A549 (cell line): Measurements from ENCODE around the gene EIF3M. TPM values are rescaled to one million over a fixed set of nuclear protein-coding genes. Genes with fewer than 3 reads are reported as not detected.
"Not testable (repeated sequence)": the region's sequence is repeated elsewhere in the genome, so short reads cannot be mapped to it uniquely, and the experiment has no call there.

Experiments used
- ATAC-seq, 2 experiments: fragments of 200-7000 bp in 1 of 2; fragments of >200 bp in 1 of 2; cut with Nextera tagmentation in 1 of 2; cut with Tn5 transposase in 1 of 2; 3 replicates each; pipeline versions ENCODE4 v1.8.0 to v1.9.1; 2018 to 2020; ENCODE audit warnings: mild to moderate bottlenecking in 1 of 2, moderate library complexity in 1 of 2
- CTCF ChIA-PET: fragments of 300-600 bp; sonication (Branson Sonifier 250); formaldehyde crosslinking; extraction: SDS; loops from one replicate; lab custom pipeline; 2021; ENCODE audit warnings: antibody characterized with exemption, inconsistent platforms; lab: Yijun Ruan, JAX
- POLR2A ChIA-PET: fragments of 350-600 bp; formaldehyde crosslinking; extraction: SDS; loops from one replicate; lab custom pipeline; 2021; ENCODE audit warnings: antibody characterized with exemption, inconsistent platforms; lab: Yijun Ruan, JAX
- DNase-seq, 2 experiments: peaks; one replicate each; pipeline versions ENCODE4 v3.0.0 to v3.0.0-alpha.2; 2011 to 2016; ENCODE audit warnings: low read depth in 1 of 2, low spot score in 1 of 2
- FAIRE-seq: peaks from 2 replicates; lab custom pipeline; 2011; peaks lifted over from hg19 to GRCh38; lab: Jason Lieb, UNC
- H3K27ac ChIP-seq, 2 experiments: fragments of >200 bp; sonication (Bioruptor Twin); formaldehyde crosslinking; 3 replicates each; pipeline ENCODE4 v1.5.1; 2016 to 2017
- H3K4me1 ChIP-seq: fragments of >200 bp; sonication (Bioruptor Twin); formaldehyde crosslinking; 3 replicates; pipeline ENCODE4 v1.6.1; 2016
- H3K4me2 ChIP-seq: fragments of >200 bp; sonication (Bioruptor Twin); formaldehyde crosslinking; 3 replicates; pipeline ENCODE4 v1.6.1; 2016
- H3K4me3 ChIP-seq: fragments of >200 bp; sonication (Bioruptor Twin); formaldehyde crosslinking; 3 replicates; pipeline ENCODE4 v1.5.1; 2016
- H3K9me3 ChIP-seq: fragments of >200 bp; sonication (Bioruptor Twin); formaldehyde crosslinking; 3 replicates; pipeline ENCODE4 v1.6.1; 2016
- BCL3 ChIP-seq: fragments of >200 bp; sonication (Bioruptor Twin); formaldehyde crosslinking; IDR thresholded peaks from 3 replicates; pipeline ENCODE4 v1.6.1; 2016
- CBX8 ChIP-seq: fragments of 200-600 bp; sonication (generic); IDR thresholded peaks from 2 replicates; pipeline ENCODE4 v1.6.1; 2016
- CHD4 ChIP-seq: fragments of 200-600 bp; sonication (generic); IDR thresholded peaks from 2 replicates; pipeline ENCODE4 v1.6.1; 2016; ENCODE audit warnings: antibody characterized with exemption, mild to moderate bottlenecking, borderline replicate concordance
- EHF ChIP-seq: fragments of 250-450 bp; sonication (Bioruptor Pico); IDR thresholded peaks from 2 replicates; pipeline ENCODE4 v1.5.0; 2020; ENCODE audit warnings: mild to moderate bottlenecking
- EP300 ChIP-seq, 2 experiments: fragments of >200 bp; sonication (Bioruptor Twin); formaldehyde crosslinking; IDR thresholded peaks; 2 replicates in 1 of 2; 3 replicates in 1 of 2; pipeline ENCODE4 v1.6.1; 2016 to 2017
- FOXS1 ChIP-seq: fragments of 250-450 bp; sonication (Bioruptor Pico); IDR thresholded peaks from 2 replicates; pipeline ENCODE4 v1.5.0; 2020; ENCODE audit warnings: mild to moderate bottlenecking, moderate library complexity
- GATA3 ChIP-seq: IDR thresholded peaks from 2 replicates; pipeline ENCODE4 v1.6.1; 2012; ENCODE audit warnings: borderline replicate concordance
- HEYL ChIP-seq: fragments of 250-450 bp; sonication (Bioruptor Pico); IDR thresholded peaks from 2 replicates; pipeline ENCODE4 v1.8.0; 2021; ENCODE audit warnings: mild to moderate bottlenecking, moderate library complexity
- HOXB5 ChIP-seq: fragments of 250-450 bp; sonication (Bioruptor Pico); IDR thresholded peaks from 2 replicates; pipeline ENCODE4 v1.5.0; 2020; ENCODE audit warnings: mild to moderate bottlenecking, moderate library complexity
- JUN ChIP-seq, 2 experiments: fragments of >200 bp; sonication (Bioruptor Twin); formaldehyde crosslinking; IDR thresholded peaks; 2 replicates in 1 of 2; 3 replicates in 1 of 2; pipeline ENCODE4 v1.6.1; 2016 to 2017
- JUNB ChIP-seq: fragments of >200 bp; sonication (Bioruptor Twin); formaldehyde crosslinking; IDR thresholded peaks from 2 replicates; pipeline ENCODE4 v1.6.1; 2016
- KDM1A ChIP-seq: fragments of 200-600 bp; sonication (generic); IDR thresholded peaks from 2 replicates; pipeline ENCODE4 v1.6.1; 2016; ENCODE audit warnings: low read depth, mild to moderate bottlenecking
- KDM5A ChIP-seq: fragments of 200-600 bp; sonication (generic); IDR thresholded peaks from 2 replicates; pipeline ENCODE4 v1.6.1; 2016; ENCODE audit warnings: antibody characterized with exemption, mild to moderate bottlenecking
- MAX ChIP-seq: IDR thresholded peaks from 2 replicates; pipeline ENCODE4 v1.6.1; 2012
- MAZ ChIP-seq: fragments of 150-350 bp; IDR thresholded peaks from 2 replicates; pipeline ENCODE4 v1.6.1; 2014; ENCODE audit warnings: antibody characterized with exemption, low read depth, low read length, borderline replicate concordance
- PHF8 ChIP-seq: fragments of 200-600 bp; sonication (generic); IDR thresholded peaks from 2 replicates; pipeline ENCODE4 v1.6.1; 2016; ENCODE audit warnings: low read depth, mild to moderate bottlenecking, antibody characterized with exemption, moderate library complexity, borderline replicate concordance
- POLR2A ChIP-seq: IDR thresholded peaks from 2 replicates; pipeline ENCODE4 v1.6.1; 2012; ENCODE audit warnings: mild to moderate bottlenecking, low read length
- RAD21 ChIP-seq, 2 experiments: fragments of >200 bp in 1 of 2; sonication (Bioruptor Twin) in 1 of 2; formaldehyde crosslinking in 1 of 2; IDR thresholded peaks in 1 of 2; conservative IDR thresholded peaks in 1 of 2; 2 replicates in 1 of 2; 3 replicates in 1 of 2; pipeline ENCODE4 v1.6.1; 2012 to 2018; ENCODE audit warnings: inconsistent platforms in 1 of 2
- RARB ChIP-seq: fragments of 250-450 bp; sonication (Bioruptor Pico); IDR thresholded peaks from 2 replicates; pipeline ENCODE4 v1.8.0; 2021; ENCODE audit warnings: mild to moderate bottlenecking, moderate library complexity
- RCOR1 ChIP-seq: fragments of 150-350 bp; IDR thresholded peaks from 2 replicates; pipeline ENCODE4 v1.6.1; 2014; ENCODE audit warnings: antibody characterized with exemption, low read length, low read depth
- REST ChIP-seq: fragments of 200-600 bp; sonication (generic); IDR thresholded peaks from 2 replicates; pipeline ENCODE4 v1.6.1; 2016; ENCODE audit warnings: antibody characterized with exemption, mild to moderate bottlenecking, moderate library complexity
- SREBF2 ChIP-seq: fragments of 450-650 bp; IDR thresholded peaks from 2 replicates; pipeline ENCODE4 v1.6.1; 2014; ENCODE audit warnings: mild to moderate bottlenecking, moderate library complexity
- ZSCAN20 ChIP-seq: fragments of 250-450 bp; sonication (Bioruptor Pico); IDR thresholded peaks from 2 replicates; pipeline ENCODE4 v1.8.0; 2022; ENCODE audit warnings: mild to moderate bottlenecking, moderate library complexity
- WGBS: methylation state at CpG from one replicate; pipeline ENCODE4 v1.1.6; 2017; ENCODE audit errors: missing lambda C conversion rate; 5-methylcytosine and 5-hydroxymethylcytosine counted together
- polyA plus RNA-seq, 4 experiments: library from polyadenylated mRNA; depleted of rRNA in 3 of 4; stranded (reverse); fragments of >200 nt; fragmentation: RNase III in 1 of 4; extraction: RNeasy Plus Mini Kit Qiagen cat#74134 plus additional on column Dnase treatment in 1 of 4; gene quantifications; 2 replicates in 3 of 4; 3 replicates in 1 of 4; pipeline ENCODE4 v1.2.3, GENCODE V29; 2011 to 2017
- TF ChIP-seq, protein P1 (sequence below): fragments of >200 bp; sonication (Bioruptor Twin); formaldehyde crosslinking; IDR thresholded peaks from 2 replicates; pipeline ENCODE4 v1.6.1; 2016
- TF ChIP-seq, protein P2 (sequence below): fragments of 150-350 bp; IDR thresholded peaks from 2 replicates; pipeline ENCODE4 v1.6.1; 2014; ENCODE audit warnings: low read depth, mild to moderate bottlenecking, low read length

The EIF3M gene
- polyA plus RNA-seq, 2 of the 4 experiments (the other 2 are of a cell fraction) = 436 to 890 TPM

DNA sequence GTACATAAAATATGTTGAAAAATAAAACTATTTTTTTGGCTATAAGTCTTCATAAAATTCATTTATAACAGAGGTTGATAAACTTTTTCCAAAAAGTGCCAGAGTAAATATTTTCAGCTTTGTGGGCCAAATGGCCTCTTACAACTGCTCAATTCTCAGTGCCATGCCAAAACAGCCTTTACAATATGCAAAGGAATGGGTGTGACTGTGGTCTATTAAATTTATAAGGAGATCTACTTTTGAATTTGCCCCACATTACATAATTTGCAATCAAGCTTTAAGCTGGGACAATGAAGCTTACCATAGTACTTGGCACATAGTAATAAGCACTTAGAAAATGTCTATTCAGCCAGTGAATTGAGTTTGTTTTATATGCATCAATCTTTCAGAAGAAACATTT lies 22.6 kb downstream of the EIF3M start:
- FAIRE-seq (no peak), ATAC-seq (no peak), DNase-seq (no peak)
- CTCF ChIA-PET = interaction anchor here (0.9 to 2.4 kb wide), 3 partner anchors 9 to 283 kb away, joined by 3 to 6 read pairs (median 3); no protein-coding TSS in a partner anchor
- POLR2A ChIA-PET = interaction anchor here (0.7 kb wide), 1 partner anchor 1345 kb away, joined by 3 read pairs; no protein-coding TSS in a partner anchor
- TF ChIP-seq MAZ (no peak), MAX (no peak), JUN (IDR thresholded peaks at IDR 0.05) (no peak), RARB (no peak), GATA3 (no peak), POLR2A (no peak), PHF8 (no peak), BCL3 (no peak), SREBF2 (no peak), CBX8 (no peak), EP300 (IDR thresholded peaks at IDR 0.05) (no peak), KDM1A (no peak), HOXB5 (CRISPR knock-in tag) (no peak), ZSCAN20 (CRISPR knock-in tag) (no peak), JUNB (no peak), EHF (no peak), RAD21 (conservative IDR thresholded peaks at IDR 0.05 in 1 of 2, IDR thresholded peaks at IDR 0.05 in 1 of 2) (no peak)
- TF ChIP-seq, protein P1, sequence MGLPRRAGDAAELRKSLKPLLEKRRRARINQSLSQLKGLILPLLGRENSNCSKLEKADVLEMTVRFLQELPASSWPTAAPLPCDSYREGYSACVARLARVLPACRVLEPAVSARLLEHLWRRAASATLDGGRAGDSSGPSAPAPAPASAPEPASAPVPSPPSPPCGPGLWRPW = no peak
- TF ChIP-seq, protein P2, sequence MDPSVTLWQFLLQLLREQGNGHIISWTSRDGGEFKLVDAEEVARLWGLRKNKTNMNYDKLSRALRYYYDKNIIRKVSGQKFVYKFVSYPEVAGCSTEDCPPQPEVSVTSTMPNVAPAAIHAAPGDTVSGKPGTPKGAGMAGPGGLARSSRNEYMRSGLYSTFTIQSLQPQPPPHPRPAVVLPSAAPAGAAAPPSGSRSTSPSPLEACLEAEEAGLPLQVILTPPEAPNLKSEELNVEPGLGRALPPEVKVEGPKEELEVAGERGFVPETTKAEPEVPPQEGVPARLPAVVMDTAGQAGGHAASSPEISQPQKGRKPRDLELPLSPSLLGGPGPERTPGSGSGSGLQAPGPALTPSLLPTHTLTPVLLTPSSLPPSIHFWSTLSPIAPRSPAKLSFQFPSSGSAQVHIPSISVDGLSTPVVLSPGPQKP = no peak
- Histone ChIP-seq H3K4me1 (no peaks in the 10 kb centered on the region), H3K4me2 (no peak overlapping the region), H3K4me3 (no peak overlapping the region), H3K9me3 (0 out of 3 replicates have a peak, but pooled peaks cover 3% of the 10 kb centered on the region), H3K27ac (no peak overlapping the region)

DNA sequence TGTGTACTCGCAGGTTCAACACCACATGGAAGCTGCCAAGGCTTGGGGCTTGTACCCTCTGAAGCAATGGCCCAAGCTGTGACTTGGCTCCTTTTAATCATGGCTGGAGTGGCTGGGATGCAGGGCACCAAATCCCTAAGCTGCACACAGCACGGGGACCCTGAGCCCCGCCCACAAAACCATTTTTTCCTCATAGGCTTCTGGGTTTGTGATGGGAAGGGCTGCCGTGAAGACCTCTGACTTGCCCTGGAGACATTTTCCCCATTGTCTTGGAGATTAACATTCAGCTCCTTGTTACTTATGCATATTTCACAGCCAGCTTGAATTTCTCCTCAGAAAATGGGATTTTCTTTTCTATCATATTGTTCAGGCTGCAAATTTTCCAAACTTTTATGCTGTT lies 25.2 kb downstream of the EIF3M start:
- H3K4me2 ChIP-seq, H3K4me3 ChIP-seq, H3K27ac ChIP-seq, DNase-seq, H3K4me1 ChIP-seq, FAIRE-seq, H3K9me3 ChIP-seq, POLR2A ChIA-PET, CTCF ChIA-PET: not testable (repeated sequence)
- peak in 1 of 2 experiments; percentile 23; a peak in 1 of 6 replicates for ATAC-seq
- 98% methylated on average over 4 of the region's 4 CpGs for WGBS

- 94% methylated on average over 3 of the region's 3 CpGs for WGBS
- no peak overlapping the region for H3K4me3 ChIP-seq
- H3K4me1 ChIP-seq = no peaks in the 10 kb centered on the region
- H3K27ac ChIP-seq = no peak overlapping the region
- H3K9me3 ChIP-seq = 0 out of 3 replicates have a peak, but pooled peaks cover 3% of the 10 kb centered on the region
- FAIRE-seq = no peak
- ChIA-PET POLR2A (no interaction called here), CTCF (no interaction called here)
- DNase-seq = no peak
- TF ChIP-seq RCOR1 (no peak), BCL3 (no peak), HOXB5 (CRISPR knock-in tag) (no peak), REST (no peak), HEYL (CRISPR knock-in tag) (no peak), CHD4 (no peak), RAD21 (conservative IDR thresholded peaks at IDR 0.05 in 1 of 2, IDR thresholded peaks at IDR 0.05 in 1 of 2) (no peak), KDM5A (no peak), FOXS1 (CRISPR knock-in tag) (no peak)
- no peak for ATAC-seq
- no peak overlapping the region for H3K4me2 ChIP-seq
These were observed 27.2 kb downstream of the EIF3M start for GRCh38 chr11:32610797-32611352.
